ENCODE data around the gene ARHGEF7.

ARHGEF7 gene

DNA sequence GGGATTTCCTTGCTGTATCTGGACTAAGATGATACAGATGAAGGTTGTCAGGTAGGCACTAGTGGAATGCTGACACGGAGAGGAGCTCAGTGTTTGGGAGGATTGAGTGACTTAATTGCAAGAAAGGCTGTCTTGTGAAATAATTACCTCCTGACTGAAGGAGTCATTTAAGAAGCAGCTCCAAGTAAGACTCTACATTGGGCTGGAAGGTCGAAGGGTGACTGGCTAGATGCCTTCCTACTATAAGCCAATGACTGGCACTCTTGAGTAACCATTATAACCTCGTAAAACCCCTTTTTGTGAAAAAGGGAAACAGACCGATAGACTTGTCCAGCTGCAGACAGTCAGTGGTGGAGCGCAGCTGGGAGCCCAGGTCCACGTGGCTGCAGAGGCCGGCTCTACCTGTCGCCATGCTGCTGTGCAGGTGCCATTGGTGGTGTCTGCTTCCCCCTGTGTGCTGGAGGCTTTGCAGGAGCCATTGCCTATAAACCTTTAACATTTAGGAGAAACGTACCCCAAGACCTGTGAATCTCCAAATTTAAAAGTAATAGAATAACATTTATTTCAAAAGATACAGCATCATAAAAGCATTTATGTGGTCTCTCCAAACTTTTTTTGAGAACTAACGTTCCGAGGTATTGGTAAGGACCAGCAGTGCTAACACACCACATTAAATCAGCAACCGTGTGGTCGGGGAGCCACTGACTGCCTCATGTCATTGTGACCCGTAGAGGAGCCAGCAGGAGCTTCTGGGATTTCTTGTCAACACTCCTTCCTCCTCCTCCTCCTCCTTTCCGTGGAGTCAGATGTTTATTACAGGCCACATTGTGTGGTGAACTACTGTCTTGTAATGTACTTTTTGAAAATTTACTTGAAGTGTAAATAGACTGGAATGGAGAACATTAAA is 124.9 kb downstream of the ARHGEF7 start:
- TF ChIP-seq, protein P1, sequence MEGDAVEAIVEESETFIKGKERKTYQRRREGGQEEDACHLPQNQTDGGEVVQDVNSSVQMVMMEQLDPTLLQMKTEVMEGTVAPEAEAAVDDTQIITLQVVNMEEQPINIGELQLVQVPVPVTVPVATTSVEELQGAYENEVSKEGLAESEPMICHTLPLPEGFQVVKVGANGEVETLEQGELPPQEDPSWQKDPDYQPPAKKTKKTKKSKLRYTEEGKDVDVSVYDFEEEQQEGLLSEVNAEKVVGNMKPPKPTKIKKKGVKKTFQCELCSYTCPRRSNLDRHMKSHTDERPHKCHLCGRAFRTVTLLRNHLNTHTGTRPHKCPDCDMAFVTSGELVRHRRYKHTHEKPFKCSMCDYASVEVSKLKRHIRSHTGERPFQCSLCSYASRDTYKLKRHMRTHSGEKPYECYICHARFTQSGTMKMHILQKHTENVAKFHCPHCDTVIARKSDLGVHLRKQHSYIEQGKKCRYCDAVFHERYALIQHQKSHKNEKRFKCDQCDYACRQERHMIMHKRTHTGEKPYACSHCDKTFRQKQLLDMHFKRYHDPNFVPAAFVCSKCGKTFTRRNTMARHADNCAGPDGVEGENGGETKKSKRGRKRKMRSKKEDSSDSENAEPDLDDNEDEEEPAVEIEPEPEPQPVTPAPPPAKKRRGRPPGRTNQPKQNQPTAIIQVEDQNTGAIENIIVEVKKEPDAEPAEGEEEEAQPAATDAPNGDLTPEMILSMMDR (IDR thresholded peaks at IDR 0.05; ENCODE audit: extremely low read depth, insufficient read depth, missing control alignments), result no peak

DNA sequence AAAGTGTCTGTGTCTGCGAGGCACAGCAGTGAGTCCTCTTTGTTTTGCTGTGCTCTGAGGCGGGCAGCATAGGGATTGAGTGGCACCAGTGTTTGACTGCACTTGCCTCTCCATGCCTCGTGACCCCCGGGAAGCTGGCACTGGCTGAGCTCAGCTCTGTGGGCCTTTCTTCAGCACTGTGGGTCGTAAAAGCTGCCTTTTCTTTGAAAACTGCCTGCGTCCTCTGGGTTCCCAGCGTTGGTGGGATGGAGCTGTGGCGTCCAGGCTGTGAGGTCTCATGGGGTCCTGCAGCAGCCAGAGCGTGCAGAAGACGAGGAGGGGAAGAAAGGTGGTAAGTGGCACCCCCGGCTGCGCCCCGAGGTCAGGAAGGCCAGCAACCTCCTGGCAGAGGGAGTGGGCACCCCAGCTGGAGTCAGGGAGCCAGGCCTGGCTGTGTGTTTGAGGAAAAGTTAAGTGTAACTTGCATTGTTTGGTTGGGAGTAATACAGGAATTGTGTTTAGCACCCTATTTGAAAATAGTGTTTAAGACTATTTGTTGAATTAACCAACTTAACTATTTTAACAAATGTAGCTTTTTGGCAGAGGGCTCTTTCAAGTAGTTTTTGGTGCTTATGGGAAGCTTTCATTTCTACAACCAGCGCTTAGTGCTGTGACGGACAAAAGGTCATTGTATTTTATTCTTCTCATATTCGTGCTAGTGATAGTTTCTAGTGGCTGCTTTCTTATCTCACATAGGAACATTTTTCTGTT is 126.1 kb downstream of the ARHGEF7 start:
- TF ChIP-seq, protein P1 (IDR thresholded peaks at IDR 0.05; ENCODE audit: extremely low read depth, insufficient read depth, missing control alignments), result no peak
- no peak for DNase-seq (ENCODE audit: low spot score)
- in situ Hi-C loops (cut with MboI; ENCODE audit: low pct_unique_long_range_greater_than_20kb, low sequenced_read_pairs, unreplicated experiment), result loop anchor here (25.0 kb wide), 1 partner anchor 179 kb away; no protein-coding TSS in a partner anchor

More for the DNA sequence above, 124.9 kb downstream of the ARHGEF7 start:
- in situ Hi-C loops (cut with MboI; ENCODE audit: low pct_unique_long_range_greater_than_20kb, low sequenced_read_pairs, unreplicated experiment), result loop anchor here (25.0 kb wide), 1 partner anchor 178 kb away; no protein-coding TSS in a partner anchor
- DNase-seq (ENCODE audit: low spot score), result no peak

DNA sequence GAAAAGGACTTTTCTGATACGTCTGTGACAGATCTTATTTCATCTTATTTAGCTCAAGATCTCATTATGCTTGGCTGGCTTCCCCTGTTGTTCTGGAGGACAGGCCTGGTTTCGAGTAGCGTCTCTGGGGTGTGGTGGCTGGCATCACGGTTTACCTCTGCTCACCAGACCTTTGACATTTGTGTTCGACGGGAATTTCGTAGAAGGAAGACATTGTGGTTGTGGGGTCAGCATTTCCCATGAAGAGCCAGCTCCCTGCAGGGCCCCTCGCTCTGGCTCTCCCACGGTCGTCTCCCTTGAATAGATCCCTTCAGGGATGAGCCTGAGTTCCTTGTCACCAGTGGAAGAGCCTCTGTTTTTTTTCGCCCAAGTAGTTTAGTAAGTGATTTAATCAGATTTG is 126.8 kb downstream of the ARHGEF7 start:
- TF ChIP-seq, protein P1 (IDR thresholded peaks at IDR 0.05; ENCODE audit: extremely low read depth, insufficient read depth, missing control alignments), result no peak
- no peak for DNase-seq (ENCODE audit: low spot score)
- in situ Hi-C loops (cut with MboI; ENCODE audit: low pct_unique_long_range_greater_than_20kb, low sequenced_read_pairs, unreplicated experiment), result loop anchor here (25.0 kb wide), 1 partner anchor 180 kb away; no protein-coding TSS in a partner anchor

DNA sequence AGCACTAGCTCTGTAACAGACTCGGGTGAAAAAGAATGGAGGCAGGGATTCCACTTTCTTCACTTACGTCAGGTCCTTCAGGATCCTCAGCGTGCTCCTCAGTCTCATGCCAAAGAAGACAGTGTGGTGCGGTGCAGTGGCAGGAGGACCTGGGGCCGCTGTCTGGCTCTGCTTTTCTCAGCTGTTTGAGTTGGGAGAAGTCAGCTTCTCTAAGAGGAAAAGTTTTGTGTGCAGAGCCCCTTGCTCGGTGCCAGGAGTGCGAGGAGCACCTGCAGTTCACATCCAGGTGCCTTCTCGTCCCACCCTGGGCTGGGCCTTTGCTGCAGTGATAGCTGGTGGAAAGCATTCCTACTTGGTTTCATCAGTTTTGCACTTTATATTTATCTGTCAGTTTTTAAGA is 127.5 kb downstream of the ARHGEF7 start:
- no peak for DNase-seq (ENCODE audit: low spot score)
- in situ Hi-C loops (cut with MboI; ENCODE audit: low pct_unique_long_range_greater_than_20kb, low sequenced_read_pairs, unreplicated experiment), result loop anchor here (25.0 kb wide), 1 partner anchor 180 kb away; no protein-coding TSS in a partner anchor
- TF ChIP-seq, protein P1 (IDR thresholded peaks at IDR 0.05; ENCODE audit: extremely low read depth, insufficient read depth, missing control alignments), result no peak

DNA sequence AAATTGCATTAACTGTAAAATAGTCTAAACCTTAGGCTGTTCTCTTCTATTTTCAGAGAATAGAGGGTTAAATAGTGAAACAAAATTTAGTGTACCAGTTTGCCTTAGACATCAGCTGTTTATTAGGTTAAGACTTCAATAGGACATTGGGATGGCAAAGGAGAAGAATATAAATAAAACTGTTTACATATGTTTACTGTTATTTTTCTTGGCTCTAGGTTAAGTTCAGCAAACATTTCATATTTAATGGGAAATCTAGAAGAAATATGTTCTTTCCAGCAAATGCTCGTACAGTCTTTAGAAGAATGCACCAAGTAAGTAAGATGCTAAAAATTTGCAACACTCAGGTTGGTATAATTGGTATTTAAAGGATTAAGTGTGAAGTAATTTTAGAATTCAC is 128.9 kb downstream of the ARHGEF7 start:
- in situ Hi-C loops (cut with MboI; ENCODE audit: low pct_unique_long_range_greater_than_20kb, low sequenced_read_pairs, unreplicated experiment), result loop anchor here (25.0 kb wide), 1 partner anchor 182 kb away; no protein-coding TSS in a partner anchor
- no peak for DNase-seq (ENCODE audit: low spot score)
- TF ChIP-seq, protein P1 (IDR thresholded peaks at IDR 0.05; ENCODE audit: extremely low read depth, insufficient read depth, missing control alignments), result no peak
